Measurements from ENCODE around the gene PLCB1.

Gene PLCB1

DNA sequence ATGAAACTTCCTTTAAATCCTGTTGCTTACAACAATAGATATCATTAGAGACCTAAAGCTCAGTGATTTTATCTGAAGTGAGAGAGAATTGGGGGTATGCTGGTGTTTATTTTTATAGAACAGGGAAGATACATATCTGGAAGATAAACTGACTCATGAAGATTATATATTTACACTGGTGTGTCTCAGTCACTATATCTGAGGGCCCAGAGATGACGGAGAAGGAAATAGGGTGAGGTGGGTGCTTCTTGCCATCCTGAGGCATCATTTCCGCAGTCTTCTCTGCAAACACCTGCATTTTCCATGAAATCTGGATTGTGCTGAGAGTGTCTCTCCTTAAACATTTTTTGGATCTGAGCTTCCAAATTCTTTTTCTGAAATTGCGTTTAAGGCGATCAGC, 5.9 kb upstream of the PLCB1 start:
- TF ChIP-seq, protein P1, sequence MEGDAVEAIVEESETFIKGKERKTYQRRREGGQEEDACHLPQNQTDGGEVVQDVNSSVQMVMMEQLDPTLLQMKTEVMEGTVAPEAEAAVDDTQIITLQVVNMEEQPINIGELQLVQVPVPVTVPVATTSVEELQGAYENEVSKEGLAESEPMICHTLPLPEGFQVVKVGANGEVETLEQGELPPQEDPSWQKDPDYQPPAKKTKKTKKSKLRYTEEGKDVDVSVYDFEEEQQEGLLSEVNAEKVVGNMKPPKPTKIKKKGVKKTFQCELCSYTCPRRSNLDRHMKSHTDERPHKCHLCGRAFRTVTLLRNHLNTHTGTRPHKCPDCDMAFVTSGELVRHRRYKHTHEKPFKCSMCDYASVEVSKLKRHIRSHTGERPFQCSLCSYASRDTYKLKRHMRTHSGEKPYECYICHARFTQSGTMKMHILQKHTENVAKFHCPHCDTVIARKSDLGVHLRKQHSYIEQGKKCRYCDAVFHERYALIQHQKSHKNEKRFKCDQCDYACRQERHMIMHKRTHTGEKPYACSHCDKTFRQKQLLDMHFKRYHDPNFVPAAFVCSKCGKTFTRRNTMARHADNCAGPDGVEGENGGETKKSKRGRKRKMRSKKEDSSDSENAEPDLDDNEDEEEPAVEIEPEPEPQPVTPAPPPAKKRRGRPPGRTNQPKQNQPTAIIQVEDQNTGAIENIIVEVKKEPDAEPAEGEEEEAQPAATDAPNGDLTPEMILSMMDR (IDR thresholded peaks at IDR 0.05), result no peak

- TF ChIP-seq, protein P1 (IDR thresholded peaks at IDR 0.05), result no peak
Measured at GRCh38 chr20:8126841-8127378, 5.2 kb upstream of the PLCB1 start.

DNA sequence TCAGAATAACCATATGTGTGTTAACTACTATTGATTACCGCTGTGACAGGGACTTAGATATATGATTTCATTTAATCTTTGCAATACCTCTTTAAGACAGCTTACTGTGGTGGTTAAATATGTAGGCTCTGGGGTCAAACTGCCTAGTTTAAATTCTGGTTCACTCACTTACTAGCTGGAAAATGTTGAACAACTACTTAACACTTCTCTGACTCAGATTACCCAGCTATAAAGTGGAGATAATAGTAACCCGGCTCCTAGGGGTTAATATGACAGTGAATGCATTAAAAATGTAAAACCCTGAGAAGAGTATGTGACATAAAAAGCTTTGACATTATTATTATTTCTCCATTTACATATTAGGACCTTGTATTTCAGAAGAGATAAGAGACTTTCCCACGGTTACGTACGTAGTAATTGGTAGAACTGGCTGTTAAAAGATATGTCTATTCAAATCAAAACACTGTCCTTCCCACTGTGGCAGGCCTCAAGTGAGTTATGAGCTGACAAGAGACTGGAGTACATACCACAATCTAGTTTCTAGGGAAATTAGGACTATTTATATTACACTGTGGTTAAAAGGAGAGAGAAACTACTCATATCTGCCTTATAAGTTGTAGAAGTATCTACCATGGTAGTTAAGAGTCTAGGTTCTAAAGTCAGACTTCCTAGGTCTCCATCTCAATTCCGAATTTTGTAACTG, 4.4 kb upstream of the PLCB1 start:
- TF ChIP-seq, protein P1 (IDR thresholded peaks at IDR 0.05), result no peak

DNA sequence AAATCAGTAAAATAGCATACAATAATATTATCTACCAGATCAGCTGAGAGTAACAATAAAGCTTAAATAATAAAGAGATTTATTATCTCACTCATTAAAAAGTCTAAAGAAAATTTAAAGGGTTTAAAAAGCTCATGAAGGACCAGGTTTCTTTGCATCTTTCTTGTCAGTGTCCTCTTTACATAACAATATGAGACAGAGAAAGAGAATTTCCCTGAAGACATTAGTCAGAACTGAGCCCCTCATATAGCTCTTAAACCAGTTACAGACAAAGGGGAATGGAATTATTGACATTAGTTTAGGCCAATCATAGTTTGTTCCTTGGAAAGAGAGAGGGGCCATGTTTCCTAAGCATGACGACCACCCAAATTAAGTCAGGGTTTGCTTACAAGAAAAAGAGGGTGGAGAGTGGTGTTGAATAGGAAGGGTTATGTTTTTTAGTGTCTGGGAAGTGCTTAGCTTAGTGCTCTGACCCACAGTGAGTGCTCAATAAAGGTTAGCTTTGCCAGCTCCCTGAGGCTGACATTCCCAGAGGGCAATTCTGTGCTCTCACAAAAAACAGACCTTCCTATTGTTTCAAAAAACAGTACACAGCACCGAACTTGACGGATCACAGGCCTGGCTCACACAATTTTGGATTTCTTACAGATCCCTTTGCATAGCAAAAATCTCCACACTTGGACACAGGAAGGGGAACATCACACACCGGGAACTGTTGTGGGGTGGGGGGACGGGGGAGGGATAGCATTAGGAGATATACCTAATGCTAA, 3.6 kb upstream of the PLCB1 start:
- TF ChIP-seq, protein P1 (IDR thresholded peaks at IDR 0.05), result no peak

- TF ChIP-seq, protein P1 (IDR thresholded peaks at IDR 0.05), result no peak
Measured at GRCh38 chr20:8129211-8129976, 2.7 kb upstream of the PLCB1 start.

DNA sequence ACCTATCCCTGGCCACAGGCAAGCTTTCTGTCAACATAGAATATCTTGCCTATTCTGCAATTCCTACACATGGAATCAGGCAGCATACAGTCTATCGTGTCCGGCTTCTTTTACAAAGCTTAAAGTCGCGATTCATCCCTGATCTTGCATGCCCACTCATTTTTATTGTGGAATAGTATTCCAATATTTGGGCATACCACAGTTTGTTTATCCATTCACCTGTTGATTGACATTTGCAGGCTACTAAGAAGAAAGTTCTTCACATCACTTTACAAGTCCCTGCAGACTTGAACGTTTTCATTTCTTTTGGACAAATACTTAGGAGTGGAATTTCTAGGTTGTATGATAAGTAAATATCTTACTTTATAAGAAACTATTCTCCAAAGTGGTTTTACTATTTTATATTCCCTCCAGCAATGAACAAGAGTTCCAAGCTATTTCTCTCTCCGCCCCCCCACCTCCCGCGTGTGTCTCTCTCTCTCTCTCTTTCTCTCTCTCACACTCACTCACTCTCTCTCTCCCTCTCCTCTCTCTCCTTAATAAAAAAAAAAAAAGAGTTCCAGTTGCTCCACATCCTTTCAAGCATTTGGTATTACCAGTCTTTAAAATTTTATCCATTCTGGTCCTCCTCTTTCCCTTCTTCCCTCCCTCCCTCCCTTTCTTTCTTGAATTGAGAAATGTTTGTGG, 1.1 kb upstream of the PLCB1 start:
- TF ChIP-seq, protein P1 (IDR thresholded peaks at IDR 0.05), result no peak

Data from LNCAP (cell line).